NB4 (cell line): ENCODE measurements around the gene SH3PXD2A.
"Not testable (repeated sequence)": the region's sequence is repeated elsewhere in the genome, so short reads cannot be mapped to it uniquely, and the experiment has no call there.

Experiments used
- POLR2A ChIP-seq: IDR thresholded peaks from 2 replicates; pipeline ENCODE4 v1.6.1; 2011; ENCODE audit warnings: mild to moderate bottlenecking; ENCODE audit not compliant: insufficient read length; ENCODE audit errors: extremely low read depth
- TF ChIP-seq, protein P1 (sequence below): IDR thresholded peaks from one replicate; pipeline ENCODE4 v1.5.1; 2012; ENCODE audit warnings: low read depth, low read length

DNA sequence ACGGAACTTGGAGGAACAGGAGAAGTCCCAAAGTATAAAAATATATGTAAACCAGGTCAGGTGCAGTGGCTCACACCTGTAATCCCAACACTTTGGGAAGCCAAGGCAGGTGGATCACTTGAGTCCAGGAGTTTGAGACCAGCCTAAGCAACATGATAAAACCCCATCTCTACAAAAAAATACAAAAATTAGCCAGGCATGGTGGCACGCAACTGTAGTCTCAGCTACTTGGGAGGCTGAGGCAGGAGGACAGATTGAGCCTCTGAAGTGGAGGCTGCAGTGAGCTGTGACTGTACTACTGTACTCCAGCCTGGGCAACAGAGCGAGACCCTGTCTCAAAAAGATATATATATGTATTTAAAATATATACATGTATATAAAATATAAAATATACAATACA is 95.1 kb downstream of the SH3PXD2A start:
- TF ChIP-seq, protein P1, sequence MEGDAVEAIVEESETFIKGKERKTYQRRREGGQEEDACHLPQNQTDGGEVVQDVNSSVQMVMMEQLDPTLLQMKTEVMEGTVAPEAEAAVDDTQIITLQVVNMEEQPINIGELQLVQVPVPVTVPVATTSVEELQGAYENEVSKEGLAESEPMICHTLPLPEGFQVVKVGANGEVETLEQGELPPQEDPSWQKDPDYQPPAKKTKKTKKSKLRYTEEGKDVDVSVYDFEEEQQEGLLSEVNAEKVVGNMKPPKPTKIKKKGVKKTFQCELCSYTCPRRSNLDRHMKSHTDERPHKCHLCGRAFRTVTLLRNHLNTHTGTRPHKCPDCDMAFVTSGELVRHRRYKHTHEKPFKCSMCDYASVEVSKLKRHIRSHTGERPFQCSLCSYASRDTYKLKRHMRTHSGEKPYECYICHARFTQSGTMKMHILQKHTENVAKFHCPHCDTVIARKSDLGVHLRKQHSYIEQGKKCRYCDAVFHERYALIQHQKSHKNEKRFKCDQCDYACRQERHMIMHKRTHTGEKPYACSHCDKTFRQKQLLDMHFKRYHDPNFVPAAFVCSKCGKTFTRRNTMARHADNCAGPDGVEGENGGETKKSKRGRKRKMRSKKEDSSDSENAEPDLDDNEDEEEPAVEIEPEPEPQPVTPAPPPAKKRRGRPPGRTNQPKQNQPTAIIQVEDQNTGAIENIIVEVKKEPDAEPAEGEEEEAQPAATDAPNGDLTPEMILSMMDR = not testable (repeated sequence)
- TF ChIP-seq POLR2A = not testable (repeated sequence)
